Prostate gland (tissue), 2 donors: ENCODE results near the gene IGFBP3.

Source experiments
- CTCF ChIP-seq, 4 experiments: fragments of 200-600 bp in 2 of 4; fragments of 450-650 bp in 2 of 4; sonication (generic) in 2 of 4; IDR thresholded peaks; 1 replicate in 3 of 4; 2 replicates in 1 of 4; pipeline ENCODE4 v1.5.1; 2016 to 2019; ENCODE audit warnings: antibody characterized with exemption in 4 of 4, mild to moderate bottlenecking in 2 of 4, moderate library complexity in 2 of 4
- POLR2A ChIP-seq: fragments of 450-650 bp; IDR thresholded peaks from one replicate; pipeline ENCODE4 v1.6.1; 2016; ENCODE audit warnings: antibody characterized with exemption, mild to moderate bottlenecking

DNA sequence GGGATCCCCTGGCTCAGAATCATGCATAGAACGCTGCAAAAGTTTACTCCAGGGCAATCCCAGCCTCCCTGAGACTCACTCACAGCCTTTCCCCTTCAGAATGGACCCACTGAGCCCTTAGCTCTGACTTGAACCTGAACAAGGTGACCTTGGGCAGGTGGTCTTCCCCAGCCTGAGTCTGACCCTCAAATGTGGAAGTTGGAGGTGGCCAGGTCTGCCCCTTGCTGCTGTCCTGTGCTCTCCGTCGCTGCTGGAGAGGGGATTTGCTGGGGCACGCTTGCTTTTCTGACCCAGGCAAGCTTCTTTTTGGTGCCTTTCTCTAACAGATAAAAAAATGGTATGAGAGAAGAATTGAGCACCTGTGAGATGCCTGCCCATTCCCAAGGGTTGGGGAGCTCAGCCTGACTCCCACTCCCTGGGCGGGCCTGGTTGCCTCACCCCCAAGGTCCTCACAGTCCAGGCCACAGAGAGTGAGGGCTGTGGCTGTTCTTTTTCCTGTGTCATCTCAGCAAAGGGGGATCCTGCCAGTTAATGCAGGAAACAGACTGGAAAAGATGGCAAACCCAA lies 46.6 kb upstream of the IGFBP3 start:
- no peak for TF ChIP-seq CTCF (IDR thresholded peaks at IDR 0.05)
- no peak for TF ChIP-seq POLR2A
